HepG2 (cell line): ENCODE results near the gene RBM23. TPM values are rescaled to one million over a fixed set of nuclear protein-coding genes. Genes with fewer than 3 reads are reported as not detected.

ENCODE experiments used
- ATAC-seq: fragments of 200-7000 bp; cut with Tn5 transposase; 3 replicates; pipeline ENCODE4 v1.9.1; 2020; ENCODE audit warnings: mild to moderate bottlenecking, moderate library complexity
- BruUV-seq: library from RNA; stranded (reverse); fragments of 400-500 nt; replicated peaks from 2 replicates; lab custom pipeline; 2021; lab: Mats Ljungman, UMichigan
- CTCF ChIA-PET: fragments of 300-600 bp; formaldehyde crosslinking; extraction: SDS; loops from one replicate; lab custom pipeline; 2021; ENCODE audit warnings: low total read pairs, inconsistent platforms, low intra/inter-chr PET ratio; lab: Yijun Ruan, JAX
- POLR2A ChIA-PET: fragments of 350-600 bp; sonication (Branson Sonifier 250); formaldehyde crosslinking; loops from one replicate; lab custom pipeline; 2020; ENCODE audit warnings: antibody characterized with exemption, inconsistent platforms; lab: Yijun Ruan, JAX
- DNase-seq: peaks from one replicate; pipeline ENCODE4 v3.0.0-alpha.2; 2015; ENCODE audit warnings: low spot score
- FAIRE-seq: peaks from 3 replicates; lab custom pipeline; 2011; peaks lifted over from hg19 to GRCh38; lab: Jason Lieb, UNC
- H2AFZ ChIP-seq: one replicate; pipeline ENCODE4 v1.6.1; 2011; ENCODE audit warnings: low read length, inconsistent platforms
- H3K27ac ChIP-seq: fragments of 300-600 bp; 3 replicates; pipeline ENCODE4 v1.8.0; 2011; ENCODE audit warnings: mixed run types, mild to moderate bottlenecking, mixed read lengths, low read length, inconsistent platforms; ENCODE audit not compliant: insufficient read depth; ENCODE audit errors: extremely low read length
- H3K27me3 ChIP-seq, 2 experiments: fragments of 200-600 bp in 1 of 2; 2 replicates in 1 of 2; 3 replicates in 1 of 2; pipeline versions ENCODE4 v1.6.0 to v1.8.0; 2011; ENCODE audit warnings: low read length in 2 of 2, mild to moderate bottlenecking in 2 of 2, moderate library complexity in 2 of 2, inconsistent platforms in 1 of 2; ENCODE audit not compliant: insufficient read depth in 2 of 2, control insufficient read depth in 1 of 2
- H3K36me3 ChIP-seq, 2 experiments: fragments of 200-600 bp in 1 of 2; replicated peaks in 1 of 2; 2 replicates in 1 of 2; 3 replicates in 1 of 2; pipeline versions ENCODE4 v1.5.1 to v1.8.0; 2011; ENCODE audit warnings: low read length in 2 of 2, inconsistent platforms in 1 of 2; ENCODE audit not compliant: insufficient read depth in 2 of 2, control insufficient read depth in 1 of 2
- H3K4me1 ChIP-seq: 2 replicates; pipeline ENCODE4 v1.5.1; 2012; ENCODE audit warnings: low read length, inconsistent platforms; ENCODE audit not compliant: insufficient read depth
- H3K4me2 ChIP-seq: 2 replicates; pipeline ENCODE4 v1.6.0; 2011; ENCODE audit warnings: low read depth, low read length, inconsistent platforms
- H3K4me3 ChIP-seq, 3 experiments: fragments of 200-600 bp in 1 of 3; sonication (generic), shearing (Covaris generic) in 1 of 3; replicated peaks in 1 of 3; 2 replicates each; pipeline ENCODE4 v1.5.1; 2011 to 2016; ENCODE audit warnings: low read length in 3 of 3, inconsistent platforms in 2 of 3, low read depth in 2 of 3, mild to moderate bottlenecking in 2 of 3, control low read depth in 1 of 3, mixed read lengths in 1 of 3; ENCODE audit not compliant: insufficient read depth in 1 of 3
- H3K79me2 ChIP-seq: one replicate; pipeline ENCODE4 v1.6.1; 2011; ENCODE audit warnings: low read length, inconsistent platforms; ENCODE audit not compliant: insufficient read depth
- H3K9ac ChIP-seq: 2 replicates; pipeline ENCODE4 v1.6.0; 2011; ENCODE audit warnings: mild to moderate bottlenecking, low read depth, low read length, inconsistent platforms; ENCODE audit not compliant: insufficient read depth
- H3K9me3 ChIP-seq: 2 replicates; pipeline ENCODE4 v1.5.1; 2012; ENCODE audit warnings: mild to moderate bottlenecking, low read length
- H4K20me1 ChIP-seq: 2 replicates; pipeline ENCODE4 v1.6.0; 2011; ENCODE audit warnings: inconsistent platforms, mild to moderate bottlenecking, low read length, moderate library complexity; ENCODE audit not compliant: insufficient read depth
- AGO2 ChIP-seq: fragments of 200-400 bp; formaldehyde crosslinking; optimal IDR thresholded peaks from 2 replicates; pipeline ENCODE3; 2017; ENCODE audit warnings: mild to moderate bottlenecking, low read depth, low read length, moderate library complexity
- CBX5 ChIP-seq: sonication (generic); formaldehyde crosslinking; IDR thresholded peaks from 2 replicates; pipeline ENCODE4 v1.4.0; 2020; ENCODE audit warnings: missing genetic modification reagents, borderline replicate concordance
- HDAC2 ChIP-seq: sonication (generic); formaldehyde crosslinking; IDR thresholded peaks from 2 replicates; pipeline ENCODE4 v1.4.0; 2020; ENCODE audit warnings: missing genetic modification reagents
- LBX2 ChIP-seq: sonication (generic); formaldehyde crosslinking; IDR thresholded peaks from 2 replicates; pipeline ENCODE4 v1.5.0; 2020; ENCODE audit warnings: missing genetic modification reagents, mild to moderate bottlenecking, borderline replicate concordance
- MXD1 ChIP-seq: sonication (generic); formaldehyde crosslinking; IDR thresholded peaks from 2 replicates; pipeline ENCODE4 v1.4.0; 2020; ENCODE audit warnings: mild to moderate bottlenecking, missing genetic modification reagents
- NR0B2 ChIP-seq: sonication (generic); formaldehyde crosslinking; IDR thresholded peaks from 2 replicates; pipeline ENCODE4 v1.4.0; 2020; ENCODE audit warnings: mild to moderate bottlenecking, missing genetic modification reagents
- NR3C1 ChIP-seq: sonication (generic); formaldehyde crosslinking; IDR thresholded peaks from 2 replicates; pipeline ENCODE4 v1.4.0; 2020; ENCODE audit warnings: missing genetic modification reagents
- ZNF280B ChIP-seq: sonication (generic); formaldehyde crosslinking; IDR thresholded peaks from 2 replicates; pipeline ENCODE4 v1.5.0; 2020; ENCODE audit warnings: missing genetic modification reagents, mild to moderate bottlenecking, borderline replicate concordance
- ZNF280D ChIP-seq: sonication (generic); formaldehyde crosslinking; IDR thresholded peaks from 2 replicates; pipeline ENCODE4 v1.5.1; 2020; ENCODE audit warnings: mild to moderate bottlenecking, missing genetic modification reagents
- ZNF292 ChIP-seq: sonication (generic); formaldehyde crosslinking; IDR thresholded peaks from 2 replicates; pipeline ENCODE4 v1.8.1; 2022; ENCODE audit warnings: mild to moderate bottlenecking, low read depth, missing genetic modification reagents, borderline replicate concordance
- ZNF775 ChIP-seq: sonication (generic); formaldehyde crosslinking; IDR thresholded peaks from 2 replicates; pipeline ENCODE4 v1.4.0; 2020; ENCODE audit warnings: missing genetic modification reagents, mild to moderate bottlenecking, moderate library complexity, borderline replicate concordance
- ZUFSP ChIP-seq: sonication (generic); formaldehyde crosslinking; IDR thresholded peaks from 2 replicates; pipeline ENCODE4 v1.9.0; 2021; ENCODE audit warnings: missing genetic modification reagents, mild to moderate bottlenecking, borderline replicate concordance
- WGBS: methylation state at CpG from one replicate; pipeline ENCODE4 v1.1.6; 2017; ENCODE audit warnings: low lambda C conversion rate; 5-methylcytosine and 5-hydroxymethylcytosine counted together
- in situ Hi-C: cut with HindIII; loops from 2 replicates; pipeline ENCODE4 v1.10.0; 2017; ENCODE audit warnings: low pct_unique_long_range_greater_than_20kb; ENCODE audit not compliant: extremely low pct_ligation_motif_present
- intact Hi-C: fragments of 100-400 bp; cut with micrococcal nuclease; formaldehyde crosslinking; loops from one replicate; pipeline ENCODE4 v1.10.0; 2022; ENCODE audit not compliant: unreplicated experiment
- polyA plus RNA-seq, 8 experiments: library from polyadenylated mRNA; depleted of rRNA in 3 of 8; stranded (reverse) in 7 of 8; unstranded in 1 of 8; fragments of >200 nt; fragmentation: Illumina TruSeq in 4 of 8; extraction: Trizol in 4 of 8; gene quantifications; 2 replicates each; pipeline versions ENCODE4 v1.2.1 to v1.2.3, GENCODE V29; 2011 to 2016; ENCODE audit warnings: low read depth in 4 of 8, missing spikeins in 1 of 8, mixed read lengths in 1 of 8; ENCODE audit not compliant: insufficient read depth in 1 of 8
- total RNA-seq, 5 experiments: library from RNA; depleted of rRNA; stranded (reverse); fragments of >200 nt; fragmentation: Illumina TruSeq; extraction: Trizol; gene quantifications; 2 replicates each; pipeline ENCODE4 v1.2.3, GENCODE V29; 2016; ENCODE audit warnings: low read depth in 1 of 5

Gene RBM23
- total and polyA plus RNA-seq, 2 of the 13 experiments (the other 11 are each of a cell fraction or from before 2014, with no cell fraction given): 1.5 to 2.1 TPM

- ChIA-PET CTCF (interaction anchor here (0.7 to 4.3 kb wide), 21 partner anchors 12 to 466 kb away, joined by 3 to 200 read pairs (median 8); partner anchors contain the start of genes LRP10, MMP14, MRPL52 and PRMT5), POLR2A (interaction anchor here (0.6 to 3.0 kb wide), 8 partner anchors 16 to 103 kb away, joined by 3 to 16 read pairs (median 8); partner anchors contain the start of genes LRP10, MMP14, MRPL52 and OXA1L)
- ATAC-seq (peak; percentile 88), FAIRE-seq (peak; percentile 77), DNase-seq (peak; percentile 86)
- intact Hi-C loops: loop anchor here (1.0 to 5.0 kb wide), 11 partner anchors 16 to 466 kb away; partner anchors contain the start of genes LRP10 and MMP14
- Histone ChIP-seq H3K79me2 (no peaks in the 10 kb centered on the region), H3K27ac (no peak overlapping the region), H4K20me1 (no peaks in the 10 kb centered on the region), H3K4me1 (peaks cover 42% of the 10 kb centered on the region), H3K27me3 (peaks cover 7 to 30% of the 10 kb centered on the region in 2 experiments; a peak in 4 of 5 replicates), H3K4me3 (peak overlapping the region; percentile 43 to 80 (median 57)), H2AFZ (peak overlapping the region; percentile 69), H3K36me3 (no peaks in the 10 kb centered on the region), H3K9me3 (no peaks in the 10 kb centered on the region), H3K9ac (peak overlapping the region; percentile 59), H3K4me2 (peak overlapping the region; percentile 100)
- WGBS: 2% methylated on average over 20 of the region's 20 CpGs
- BruUV-seq: no TSS peak
- in situ Hi-C loops: loop anchor here (10.0 kb wide), 1 partner anchor 78 kb away; no protein-coding TSS in a partner anchor
- TF ChIP-seq HDAC2 (peak; percentile 54), LBX2 (no peak), ZNF292 (CRISPR knock-in tag) (0 out of 2 replicates have a peak, but pooled peaks have one; percentile 55), ZNF775 (CRISPR knock-in tag) (no peak; the same call in 1 of the 2 replicates), CBX5 (CRISPR knock-in tag) (peak; percentile 89; the same call in 1 of the 2 replicates), AGO2 (no peak), ZNF280D (no peak), MXD1 (CRISPR knock-in tag) (peak; percentile 87), ZNF280B (peak; percentile 99), NR3C1 (CRISPR knock-in tag) (no peak), ZUFSP (CRISPR knock-in tag) (no peak), NR0B2 (peak; percentile 91)
These were observed 65.8 kb downstream of the RBM23 start for GRCh38 chr14:22852940-22853767.
